Spleen (tissue), 11 donors: Measurements from ENCODE around the gene ULBP1. TPM values are rescaled to one million over a fixed set of nuclear protein-coding genes. Genes with fewer than 3 reads are reported as not detected.
A peak's percentile ranks its signal among the peaks of the same experiment; 100 is the strongest.

Experiments used
- DNase-seq: peaks from one replicate; pipeline ENCODE4 v3.0.0-alpha.2; 2020
- H3K27ac ChIP-seq, 8 donors: fragments of 200-600 bp; sonication (generic) in 7 of 8; 1 replicate in 4 of 8; 2 replicates in 4 of 8; pipeline versions ENCODE4 v1.5.0 to v1.8.0; 2016 to 2021; ENCODE audit warnings: inconsistent platforms in 4 of 8, mild to moderate bottlenecking in 4 of 8, moderate library complexity in 1 of 8
- H3K27me3 ChIP-seq, 7 donors: fragments of 200-600 bp; sonication (generic) in 6 of 7; replicated peaks in 1 of 7; 1 replicate in 4 of 7; 2 replicates in 3 of 7; pipeline versions ENCODE4 v1.5.0 to v1.8.0; 2016 to 2021; ENCODE audit warnings: inconsistent platforms in 3 of 7, mild to moderate bottlenecking in 1 of 7
- H3K36me3 ChIP-seq, 6 donors: fragments of 200-600 bp; sonication (generic) in 5 of 6; 1 replicate in 4 of 6; 2 replicates in 2 of 6; pipeline versions ENCODE4 v1.5.0 to v1.8.0; 2016 to 2021; ENCODE audit warnings: inconsistent platforms in 2 of 6
- H3K4me1 ChIP-seq, 6 donors: fragments of 200-600 bp; sonication (generic) in 5 of 6; 1 replicate in 3 of 6; 2 replicates in 3 of 6; pipeline versions ENCODE4 v1.5.0 to v1.8.0; 2016 to 2021; ENCODE audit warnings: inconsistent platforms in 3 of 6
- H3K4me3 ChIP-seq, 8 donors: fragments of 200-600 bp; sonication (generic) in 7 of 8; 1 replicate in 4 of 8; 2 replicates in 4 of 8; pipeline versions ENCODE4 v1.5.0 to v1.8.0; 2016 to 2021; ENCODE audit warnings: inconsistent platforms in 4 of 8, mild to moderate bottlenecking in 4 of 8, moderate library complexity in 2 of 8
- H3K9me3 ChIP-seq, 8 donors: fragments of 200-600 bp; sonication (generic) in 7 of 8; 1 replicate in 4 of 8; 2 replicates in 4 of 8; pipeline versions ENCODE4 v1.5.0 to v1.8.0; 2016 to 2021; ENCODE audit warnings: inconsistent platforms in 4 of 8
- CTCF ChIP-seq, 11 experiments: fragments of 200-600 bp in 7 of 11; fragments of 450-650 bp in 4 of 11; sonication (generic) in 4 of 11; IDR thresholded peaks in 8 of 11; conservative IDR thresholded peaks in 3 of 11; 1 replicate in 7 of 11; 2 replicates in 4 of 11; pipeline versions ENCODE4 v1.4.0 to v1.8.0; 2016 to 2021; ENCODE audit warnings: antibody characterized with exemption in 11 of 11, inconsistent platforms in 4 of 11, mild to moderate bottlenecking in 1 of 11
- POLR2A ChIP-seq, 3 donors: fragments of 450-650 bp; IDR thresholded peaks; one replicate each; pipeline ENCODE4 v1.5.1; 2017; ENCODE audit warnings: antibody characterized with exemption in 3 of 3, mild to moderate bottlenecking in 1 of 3
- POLR2AphosphoS5 ChIP-seq, 3 donors: sonication (generic); formaldehyde crosslinking; IDR thresholded peaks; one replicate each; pipeline ENCODE4 v1.5.1; 2017; ENCODE audit warnings: antibody characterized with exemption in 3 of 3
- WGBS, 5 donors: extraction: QIAGEN DNeasy Blood & Tissue Kit in 3 of 5; methylation state at CpG; one replicate each; pipeline versions ENCODE4 v1.1.5 to v1.1.7; 2013 to 2018; 5-methylcytosine and 5-hydroxymethylcytosine counted together
- intact Hi-C: fragments of 100-400 bp; cut with DNase I; formaldehyde crosslinking; loops from one replicate; pipeline ENCODE4 v1.15.0; 2023; ENCODE audit warnings: low total_unique reads
- polyA plus RNA-seq, 3 donors: library from polyadenylated mRNA; stranded (reverse); fragments of 200-250 nt; gene quantifications; one replicate each; pipeline ENCODE4 v1.2.1, GENCODE V29; 2013
- total RNA-seq, 7 donors: library from RNA; depleted of rRNA in 3 of 7; stranded (reverse); fragments of >200 nt in 3 of 7; fragmentation: NEBNext Ultra II Directional in 4 of 7; extraction: Animal tissue kit (Norgen Biotek cat#: 25700) in 4 of 7; gene quantifications; one replicate each; pipeline versions ENCODE4 v1.1.0 to v1.2.1, GENCODE V29; 2016 to 2021
- donor health status: healthy with polysubstance abuse.
- donor health status: DM: no; HTN: no; CAD: no; lungs with moderate emphysema.
- donor health status: DM: no; HTN: no; CAD: no.
- donor health status: Bipolar disorder and iron deficiency.
- donor health status: healthy.
- donor health status: DM: no; HTN: no; CAD: no.
- donor health status: DM: yes; HTN: yes; CAD: no.

Gene ULBP1
- total and polyA plus RNA-seq, 10 donors = 0.03 to 0.34 (median 0.15) TPM; not detected in 6

- Histone ChIP-seq H3K9me3 (no peaks in the 10 kb centered on the region), H3K36me3 (no peaks in the 10 kb centered on the region), H3K4me1 (peaks cover 3 to 29% (median 26%) of the 10 kb centered on the region in 6 donors), H3K4me3 (no peak overlapping the region), H3K27ac (no peak overlapping the region), H3K27me3 (peaks cover 7 to 100% (median 65%) of the 10 kb centered on the region in 7 donors)
- no peak for TF ChIP-seq POLR2A (IDR thresholded peaks at IDR 0.05)
- no peak for TF ChIP-seq CTCF (IDR thresholded peaks at IDR 0.05 in 8 of 11, conservative IDR thresholded peaks at IDR 0.05 in 3 of 11)
- TF ChIP-seq POLR2AphosphoS5 (IDR thresholded peaks at IDR 0.05) = no peak
- intact Hi-C loops = no loop called here
- DNase-seq = no peak
- 72 to 86% (median 82%) methylated on average over 6 of the region's 6 CpGs for WGBS, 5 donors
These were observed 3.3 kb upstream of the ULBP1 start for GRCh38 chr6:149960488-149960887.

- peak in 3 of 11 experiments; percentile 14 to 37 (median 27) for TF ChIP-seq CTCF (IDR thresholded peaks at IDR 0.05 in 8 of 11, conservative IDR thresholded peaks at IDR 0.05 in 3 of 11)
- no peak for TF ChIP-seq POLR2A (IDR thresholded peaks at IDR 0.05)
- no peak overlapping the region for H3K27ac ChIP-seq
- no peaks in the 10 kb centered on the region for H3K36me3 ChIP-seq
- no peak overlapping the region for H3K4me3 ChIP-seq
- intact Hi-C loops = no loop called here
- H3K4me1 ChIP-seq = peaks cover 3 to 30% (median 26%) of the 10 kb centered on the region in 6 donors
- H3K9me3 ChIP-seq = no peaks in the 10 kb centered on the region
- no peak for DNase-seq
- H3K27me3 ChIP-seq = peaks cover 7 to 99% (median 56%) of the 10 kb centered on the region in 7 donors
- WGBS, 5 donors = 60 to 71% (median 62%) methylated on average over 6 of the region's 6 CpGs
These were observed 1.9 kb upstream of the ULBP1 start for GRCh38 chr6:149961728-149962425.

DNA sequence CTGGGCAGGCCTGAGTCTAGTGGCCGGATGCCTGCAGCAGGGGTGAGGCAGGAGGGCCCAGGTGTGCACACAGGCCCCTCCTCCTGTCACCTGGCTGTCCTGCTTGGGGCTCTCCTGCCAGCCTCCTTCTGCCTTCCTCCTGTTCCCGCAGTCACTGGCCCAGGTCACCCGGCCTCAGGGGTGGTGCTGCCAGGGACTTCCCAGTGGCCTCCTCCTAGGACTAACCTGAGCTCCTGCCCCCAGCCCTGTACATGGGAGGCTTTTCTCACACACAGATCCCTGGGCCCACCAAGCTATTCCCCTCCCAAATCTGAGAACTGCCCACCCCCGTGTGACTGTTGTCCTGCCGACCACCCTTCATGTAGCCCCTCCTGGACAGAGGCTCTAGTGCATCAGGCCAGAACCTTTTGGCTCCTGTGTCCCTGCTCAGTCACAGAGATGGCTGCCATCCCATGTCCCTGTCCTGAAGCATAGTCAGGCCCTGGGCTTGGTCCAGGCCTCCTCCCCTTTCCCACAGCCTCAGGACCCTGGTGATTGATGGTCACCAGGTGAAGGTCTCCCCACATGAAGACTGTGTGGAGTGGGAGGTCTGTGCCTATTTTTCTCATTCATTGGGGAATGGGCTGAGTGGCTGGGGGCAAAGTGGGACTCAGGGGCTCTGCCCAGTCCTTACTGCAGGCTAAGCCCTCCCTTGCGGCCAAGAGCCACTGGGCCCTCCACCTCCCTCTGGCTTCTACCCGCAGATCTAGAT is 1.1 kb upstream of the ULBP1 start:
- H3K9me3 ChIP-seq = no peaks in the 10 kb centered on the region
- no peak overlapping the region for H3K27ac ChIP-seq
- intact Hi-C loops = no loop called here
- H3K4me3 ChIP-seq = peak overlapping the region in 6 of 8 donors; percentile 54 to 79 (median 59)
- H3K4me1 ChIP-seq = peaks cover 3 to 30% (median 26%) of the 10 kb centered on the region in 6 donors
- peaks cover 7 to 99% (median 55%) of the 10 kb centered on the region in 7 donors for H3K27me3 ChIP-seq
- no peak for DNase-seq
- H3K36me3 ChIP-seq = no peaks in the 10 kb centered on the region
- WGBS, 5 donors = 61 to 81% (median 71%) methylated on average over 6 to 7 of the region's 7 CpGs
- TF ChIP-seq CTCF (IDR thresholded peaks at IDR 0.05 in 8 of 11, conservative IDR thresholded peaks at IDR 0.05 in 3 of 11) (no peak), POLR2AphosphoS5 (IDR thresholded peaks at IDR 0.05) (no peak), POLR2A (IDR thresholded peaks at IDR 0.05) (no peak)

- intact Hi-C loops = no loop called here
- DNase-seq = no peak
- WGBS, 5 donors = 13 to 19% (median 15%) methylated on average over 8 of the region's 8 CpGs
- no peaks in the 10 kb centered on the region for H3K36me3 ChIP-seq
- peak overlapping the region; percentile 36 to 79 (median 57) for H3K4me3 ChIP-seq
- H3K27ac ChIP-seq = no peak overlapping the region
- peaks cover 3 to 30% (median 26%) of the 10 kb centered on the region in 6 donors for H3K4me1 ChIP-seq
- H3K9me3 ChIP-seq = no peaks in the 10 kb centered on the region
- no peak for TF ChIP-seq POLR2A (IDR thresholded peaks at IDR 0.05)
- no peak for TF ChIP-seq POLR2AphosphoS5 (IDR thresholded peaks at IDR 0.05)
- no peak for TF ChIP-seq CTCF (IDR thresholded peaks at IDR 0.05 in 8 of 11, conservative IDR thresholded peaks at IDR 0.05 in 3 of 11)
- peaks cover 7 to 99% (median 55%) of the 10 kb centered on the region in 7 donors for H3K27me3 ChIP-seq
These were observed 606 bp upstream of the ULBP1 start for GRCh38 chr6:149963212-149963461.
